GM12878 (cell line): ENCODE data around the gene ACSF3. TPM values are rescaled to one million over a fixed set of nuclear protein-coding genes. Genes with fewer than 3 reads are reported as not detected.

Source experiments
- ATAC-seq: fragments of 200-7000 bp; cut with Tn5 transposase; 3 replicates; pipeline ENCODE4 v1.9.1; 2020; ENCODE audit warnings: mild to moderate bottlenecking, moderate library complexity
- BruUV-seq: library from RNA; stranded (reverse); fragments of 400-500 nt; replicated peaks from 2 replicates; lab custom pipeline; 2021; lab: Mats Ljungman, UMichigan
- CTCF ChIA-PET: fragments of 300-600 bp; sonication (Branson Sonifier 250); formaldehyde crosslinking; extraction: SDS; loops from one replicate; lab custom pipeline; 2021; ENCODE audit warnings: inconsistent platforms; lab: Yijun Ruan, JAX
- POLR2A ChIA-PET: fragments of 350-600 bp; formaldehyde crosslinking; extraction: SDS; loops from one replicate; lab custom pipeline; 2021; ENCODE audit warnings: inconsistent platforms; lab: Charles Lee
- RAD21 ChIA-PET: fragments of 300-600 bp; sonication (Branson Sonifier 250); formaldehyde crosslinking; loops from one replicate; lab custom pipeline; 2023; ENCODE audit warnings: antibody characterized with exemption; ENCODE audit not compliant: unreplicated experiment; lab: Charles Lee
- SMC1A ChIA-PET: fragments of 300-600 bp; sonication (Branson Sonifier 250); formaldehyde crosslinking; loops from one replicate; lab custom pipeline; 2023; ENCODE audit not compliant: unreplicated experiment, uncharacterized antibody; lab: Charles Lee
- DNase-seq: peaks from one replicate; pipeline ENCODE4 v3.0.0-alpha.2; 2011; ENCODE audit warnings: low read depth, low spot score
- FAIRE-seq: peaks from 3 replicates; lab custom pipeline; 2011; peaks lifted over from hg19 to GRCh38; lab: Jason Lieb, UNC
- H2AFZ ChIP-seq: 2 replicates; pipeline ENCODE4 v1.6.0; 2011; ENCODE audit warnings: low read depth, low read length, control low read depth; ENCODE audit not compliant: control insufficient read depth
- H3K27ac ChIP-seq: 2 replicates; pipeline ENCODE4 v1.5.1; 2011; ENCODE audit warnings: control low read depth; ENCODE audit not compliant: control insufficient read depth, insufficient read depth
- H3K27me3 ChIP-seq, 2 experiments: replicated peaks in 1 of 2; 2 replicates each; pipeline versions ENCODE4 v1.6.0 to v1.6.1; 2011; ENCODE audit warnings: low read length in 1 of 2; ENCODE audit not compliant: control insufficient read depth in 2 of 2, insufficient read depth in 2 of 2
- H3K36me3 ChIP-seq, 2 experiments: 2 replicates each; pipeline ENCODE4 v1.5.1; 2011; ENCODE audit warnings: low read length in 1 of 2; ENCODE audit not compliant: control insufficient read depth in 2 of 2, insufficient read depth in 2 of 2
- H3K4me1 ChIP-seq: 2 replicates; pipeline ENCODE4 v1.6.1; 2011; ENCODE audit warnings: mild to moderate bottlenecking, low read length, moderate library complexity, mixed read lengths; ENCODE audit not compliant: control insufficient read depth, insufficient read depth
- H3K4me2 ChIP-seq: 2 replicates; pipeline ENCODE4 v1.6.0; 2011; ENCODE audit warnings: control low read depth; ENCODE audit not compliant: control insufficient read depth, insufficient read depth
- H3K4me3 ChIP-seq: fragments of 200-600 bp; sonication (generic); 2 replicates; pipeline ENCODE4 v1.5.1; 2016
- H3K79me2 ChIP-seq: 2 replicates; pipeline ENCODE4 v1.6.0; 2011; ENCODE audit warnings: low read length; ENCODE audit not compliant: control insufficient read depth, insufficient read depth
- H3K9ac ChIP-seq: 2 replicates; pipeline ENCODE4 v1.8.0; 2011; ENCODE audit warnings: low read length, control low read depth, mixed read lengths; ENCODE audit not compliant: control insufficient read depth, insufficient read depth
- H3K9me3 ChIP-seq: replicated peaks from 3 replicates; pipeline ENCODE4 v1.5.1; 2011; ENCODE audit warnings: mild to moderate bottlenecking, low read length; ENCODE audit not compliant: control insufficient read depth, insufficient read depth
- H4K20me1 ChIP-seq: 2 replicates; pipeline ENCODE4 v1.6.0; 2011; ENCODE audit not compliant: control insufficient read depth, insufficient read depth
- BHLHE40 ChIP-seq, 2 experiments: fragments of 450-650 bp in 1 of 2; IDR thresholded peaks; 2 replicates each; pipeline ENCODE4 v1.6.1; 2011 to 2017; ENCODE audit warnings: low read depth in 2 of 2, borderline replicate concordance in 1 of 2, improper control_type of control experiment in 1 of 2, low read length in 1 of 2, mild to moderate bottlenecking in 1 of 2
- CEBPB ChIP-seq, 2 experiments: fragments of 150-350 bp in 1 of 2; IDR thresholded peaks; 2 replicates each; pipeline ENCODE4 v1.6.1; 2012 to 2014; ENCODE audit warnings: low read depth in 2 of 2, low read length in 2 of 2, borderline replicate concordance in 1 of 2, inconsistent platforms in 1 of 2
- CHD2 ChIP-seq: IDR thresholded peaks from 2 replicates; pipeline ENCODE4 v1.6.1; 2011; ENCODE audit warnings: low read depth, low read length, improper control_type of control experiment, borderline replicate concordance
- RAD21 ChIP-seq: IDR thresholded peaks from 2 replicates; pipeline ENCODE4 v1.6.1; 2011; ENCODE audit warnings: mild to moderate bottlenecking, low read depth, low read length, moderate library complexity; ENCODE audit not compliant: insufficient read depth
- SMARCA5 ChIP-seq: fragments of 450-650 bp; IDR thresholded peaks from 2 replicates; pipeline ENCODE4 v1.6.1; 2017; ENCODE audit warnings: mild to moderate bottlenecking
- SMC3 ChIP-seq: IDR thresholded peaks from 2 replicates; pipeline ENCODE4 v1.6.1; 2011; ENCODE audit warnings: low read length, improper control_type of control experiment, borderline replicate concordance
- YY1 ChIP-seq: IDR thresholded peaks from 2 replicates; pipeline ENCODE4 v1.6.1; 2011; ENCODE audit warnings: low read depth, mild to moderate bottlenecking, low read length
- WGBS: methylation state at CpG from one replicate; pipeline ENCODE4 v1.1.6; 2016; ENCODE audit warnings: low lambda C conversion rate; ENCODE audit not compliant: insufficient replicate concordance, insufficient coverage; ENCODE audit errors: missing lambda C conversion rate; 5-methylcytosine and 5-hydroxymethylcytosine counted together
- in situ Hi-C: fragments of 300-500 bp; cut with MboI; formaldehyde crosslinking; loops from 9 replicates; pipeline ENCODE4 v1.14.3; 2018; ENCODE audit warnings: mixed read lengths
- intact Hi-C: fragments of 100-400 bp; cut with micrococcal nuclease; formaldehyde crosslinking; loops from one replicate; pipeline ENCODE4 v1.14.2; 2022; ENCODE audit not compliant: unreplicated experiment
- polyA plus RNA-seq, 11 experiments: library from polyadenylated mRNA; depleted of rRNA in 4 of 11; unstranded in 6 of 11; stranded (reverse) in 5 of 11; fragments of >200 nt; fragmentation: Nextera tagmentation in 4 of 11; fragmentation: Illumina TruSeq in 1 of 11; extraction: Ambion mirVana in 4 of 11; extraction: Trizol in 1 of 11; gene quantifications; 1 replicate in 1 of 11; 2 replicates in 10 of 11; pipeline versions ENCODE4 v1.2.1 to v1.2.3, GENCODE V29; 2011 to 2016; ENCODE audit warnings: inconsistent platforms in 2 of 11, missing spikeins in 2 of 11, low read depth in 1 of 11
- total RNA-seq, 4 experiments: library from RNA; depleted of rRNA in 3 of 4; stranded (reverse); fragments of >200 nt in 3 of 4; fragmentation: Illumina TruSeq in 1 of 4; extraction: Trizol in 1 of 4; gene quantifications; 2 replicates each; pipeline versions ENCODE4 v1.2.1 to v1.2.3, GENCODE V29; 2013 to 2021
- TF ChIP-seq, protein P1 (sequence below): fragments of 450-650 bp; IDR thresholded peaks from 2 replicates; pipeline ENCODE4 v1.6.1; 2014; ENCODE audit warnings: mild to moderate bottlenecking
- TF ChIP-seq, protein P2 (sequence below): fragments of 450-650 bp; formaldehyde crosslinking; IDR thresholded peaks from 2 replicates; pipeline ENCODE4 v1.4.0; 2022; ENCODE audit warnings: mild to moderate bottlenecking, moderate library complexity
- TF ChIP-seq, protein P3 (sequence below), 3 experiments: IDR thresholded peaks in 2 of 3; conservative IDR thresholded peaks in 1 of 3; 2 replicates each; pipeline ENCODE4 v1.5.1; 2011; ENCODE audit warnings: low read depth in 3 of 3, low read length in 3 of 3, mild to moderate bottlenecking in 3 of 3, control low read depth in 2 of 3, moderate library complexity in 2 of 3, inconsistent platforms in 1 of 3, mixed read lengths in 1 of 3; ENCODE audit not compliant: control insufficient read depth in 2 of 3, insufficient read depth in 1 of 3; ENCODE audit errors: extremely low read depth in 1 of 3

ACSF3 gene
- total and polyA plus RNA-seq, 10 of the 15 experiments (the other 5 are each of a cell fraction or from before 2014, with no cell fraction given), result 1.0 to 44.4 (median 25.8) TPM

DNA sequence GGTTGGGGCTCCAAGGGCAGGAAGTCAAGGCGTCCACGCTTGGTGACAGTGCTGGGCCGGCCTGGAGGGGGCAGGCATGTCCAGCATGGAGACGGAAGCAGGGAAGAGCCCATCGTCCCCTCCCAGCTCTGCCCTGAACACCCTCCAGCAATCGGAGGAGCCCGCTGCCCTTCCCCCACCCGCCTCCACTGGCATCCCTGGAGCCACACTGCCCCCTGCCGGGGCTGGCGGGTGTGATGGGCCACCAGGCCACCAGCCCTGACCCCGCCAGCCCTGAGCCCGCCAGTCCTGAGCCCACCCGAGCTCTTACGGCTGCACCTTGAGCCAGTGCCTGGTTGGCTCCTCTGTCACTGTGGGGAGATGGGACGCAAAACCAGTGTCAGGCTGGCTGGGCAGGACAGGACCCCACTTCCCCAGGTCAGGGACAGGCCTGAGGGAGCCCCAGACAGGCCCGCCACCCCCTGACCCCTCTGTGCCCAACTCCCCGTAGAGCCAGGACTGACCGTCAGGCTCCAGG, 73.8 kb downstream of the ACSF3 start:
- intact Hi-C loops, result loop anchor here (1.0 kb wide), 3 partner anchors 225 to 430 kb away; no protein-coding TSS in a partner anchor
- TF ChIP-seq CEBPB (IDR thresholded peaks at IDR 0.05; ENCODE audit: borderline replicate concordance in 1 of 2, low read depth in 2 of 2, low read length in 2 of 2), result no peak
- TF ChIP-seq, protein P1, sequence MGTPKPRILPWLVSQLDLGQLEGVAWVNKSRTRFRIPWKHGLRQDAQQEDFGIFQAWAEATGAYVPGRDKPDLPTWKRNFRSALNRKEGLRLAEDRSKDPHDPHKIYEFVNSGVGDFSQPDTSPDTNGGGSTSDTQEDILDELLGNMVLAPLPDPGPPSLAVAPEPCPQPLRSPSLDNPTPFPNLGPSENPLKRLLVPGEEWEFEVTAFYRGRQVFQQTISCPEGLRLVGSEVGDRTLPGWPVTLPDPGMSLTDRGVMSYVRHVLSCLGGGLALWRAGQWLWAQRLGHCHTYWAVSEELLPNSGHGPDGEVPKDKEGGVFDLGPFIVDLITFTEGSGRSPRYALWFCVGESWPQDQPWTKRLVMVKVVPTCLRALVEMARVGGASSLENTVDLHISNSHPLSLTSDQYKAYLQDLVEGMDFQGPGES, result peak; percentile 39; the same call in 1 of the 2 replicates
- TF ChIP-seq YY1, result peak; percentile 77
- TF ChIP-seq SMARCA5, result peak; percentile 82; the same call in 1 of the 2 replicates
- peak; percentile 95 for TF ChIP-seq CHD2
- TF ChIP-seq RAD21, result peak; percentile 94
- peak in 1 of 2 experiments; percentile 57; a peak in 2 of 4 replicates for TF ChIP-seq BHLHE40 (IDR thresholded peaks at IDR 0.05; ENCODE audit: borderline replicate concordance in 1 of 2, low read depth in 2 of 2, low read length in 1 of 2)
- TF ChIP-seq, protein P2, sequence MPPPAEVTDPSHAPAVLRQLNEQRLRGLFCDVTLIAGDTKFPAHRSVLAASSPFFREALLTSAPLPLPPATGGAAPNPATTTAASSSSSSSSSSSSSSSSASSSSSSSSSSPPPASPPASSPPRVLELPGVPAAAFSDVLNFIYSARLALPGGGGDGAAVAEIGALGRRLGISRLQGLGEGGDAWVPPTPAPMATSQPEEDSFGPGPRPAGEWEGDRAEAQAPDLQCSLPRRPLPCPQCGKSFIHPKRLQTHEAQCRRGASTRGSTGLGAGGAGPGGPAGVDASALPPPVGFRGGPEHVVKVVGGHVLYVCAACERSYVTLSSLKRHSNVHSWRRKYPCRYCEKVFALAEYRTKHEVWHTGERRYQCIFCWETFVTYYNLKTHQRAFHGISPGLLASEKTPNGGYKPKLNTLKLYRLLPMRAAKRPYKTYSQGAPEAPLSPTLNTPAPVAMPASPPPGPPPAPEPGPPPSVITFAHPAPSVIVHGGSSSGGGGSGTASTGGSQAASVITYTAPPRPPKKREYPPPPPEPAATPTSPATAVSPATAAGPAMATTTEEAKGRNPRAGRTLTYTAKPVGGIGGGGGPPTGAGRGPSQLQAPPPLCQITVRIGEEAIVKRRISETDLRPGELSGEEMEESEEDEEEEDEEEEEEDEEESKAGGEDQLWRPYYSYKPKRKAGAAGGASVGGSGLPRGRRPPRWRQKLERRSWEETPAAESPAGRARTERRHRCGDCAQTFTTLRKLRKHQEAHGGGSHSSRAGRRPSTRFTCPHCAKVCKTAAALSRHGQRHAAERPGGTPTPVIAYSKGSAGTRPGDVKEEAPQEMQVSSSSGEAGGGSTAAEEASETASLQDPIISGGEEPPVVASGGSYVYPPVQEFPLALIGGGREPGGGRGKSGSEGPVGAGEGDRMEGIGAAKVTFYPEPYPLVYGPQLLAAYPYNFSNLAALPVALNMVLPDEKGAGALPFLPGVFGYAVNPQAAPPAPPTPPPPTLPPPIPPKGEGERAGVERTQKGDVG (CRISPR knock-in tag), result no peak
- TF ChIP-seq, protein P3, sequence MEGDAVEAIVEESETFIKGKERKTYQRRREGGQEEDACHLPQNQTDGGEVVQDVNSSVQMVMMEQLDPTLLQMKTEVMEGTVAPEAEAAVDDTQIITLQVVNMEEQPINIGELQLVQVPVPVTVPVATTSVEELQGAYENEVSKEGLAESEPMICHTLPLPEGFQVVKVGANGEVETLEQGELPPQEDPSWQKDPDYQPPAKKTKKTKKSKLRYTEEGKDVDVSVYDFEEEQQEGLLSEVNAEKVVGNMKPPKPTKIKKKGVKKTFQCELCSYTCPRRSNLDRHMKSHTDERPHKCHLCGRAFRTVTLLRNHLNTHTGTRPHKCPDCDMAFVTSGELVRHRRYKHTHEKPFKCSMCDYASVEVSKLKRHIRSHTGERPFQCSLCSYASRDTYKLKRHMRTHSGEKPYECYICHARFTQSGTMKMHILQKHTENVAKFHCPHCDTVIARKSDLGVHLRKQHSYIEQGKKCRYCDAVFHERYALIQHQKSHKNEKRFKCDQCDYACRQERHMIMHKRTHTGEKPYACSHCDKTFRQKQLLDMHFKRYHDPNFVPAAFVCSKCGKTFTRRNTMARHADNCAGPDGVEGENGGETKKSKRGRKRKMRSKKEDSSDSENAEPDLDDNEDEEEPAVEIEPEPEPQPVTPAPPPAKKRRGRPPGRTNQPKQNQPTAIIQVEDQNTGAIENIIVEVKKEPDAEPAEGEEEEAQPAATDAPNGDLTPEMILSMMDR (IDR thresholded peaks at IDR 0.05 in 2 of 3, conservative IDR thresholded peaks at IDR 0.05 in 1 of 3; ENCODE audit: control insufficient read depth in 2 of 3, extremely low read depth in 1 of 3, insufficient read depth in 1 of 3, low read depth in 3 of 3, low read length in 3 of 3), result peak; percentile 85 to 93 (median 91)
- TF ChIP-seq SMC3, result peak; percentile 98

More for the DNA sequence above, 73.8 kb downstream of the ACSF3 start:
- Histone ChIP-seq H3K36me3 (no peaks in the 10 kb centered on the region), H2AFZ (peak overlapping the region; percentile 45), H3K9me3 (no peaks in the 10 kb centered on the region), H4K20me1 (no peaks in the 10 kb centered on the region), H3K4me1 (peaks cover 7% of the 10 kb centered on the region), H3K4me3 (no peak overlapping the region), H3K9ac (no peak overlapping the region), H3K27ac (no peak overlapping the region), H3K27me3 (peaks cover 0 to 8% of the 10 kb centered on the region in 2 experiments; a peak in 2 of 4 replicates), H3K79me2 (no peaks in the 10 kb centered on the region), H3K4me2 (peak overlapping the region; percentile 42; the same call in 1 of the 2 replicates)
- BruUV-seq, result no TSS peak
- in situ Hi-C loops, result loop anchor here (5.0 kb wide), 3 partner anchors 230 to 420 kb away; no protein-coding TSS in a partner anchor
- ChIA-PET CTCF (interaction anchor here (0.5 to 2.3 kb wide), 19 partner anchors 10 to 474 kb away, joined by 3 to 13 read pairs (median 4); partner anchors contain the start of gene APRT), SMC1A (interaction anchor here (0.6 to 1.6 kb wide), 7 partner anchors 71 to 424 kb away, joined by 3 to 6 read pairs (median 4); no protein-coding TSS in a partner anchor), POLR2A (interaction anchor here (0.6 kb wide), 1 partner anchor 530 kb away, joined by 3 read pairs; no protein-coding TSS in a partner anchor), RAD21 (interaction anchor here (1.0 to 1.9 kb wide), 9 partner anchors 49 to 430 kb away, joined by 3 to 9 read pairs (median 4); partner anchors contain the start of gene APRT)
- DNase-seq (peak; percentile 28), FAIRE-seq (peak; percentile 57), ATAC-seq (peak; percentile 78)
- 8% methylated on average over 16 of the region's 18 CpGs for WGBS
